Ascending aorta (tissue), 2 donors: ENCODE results near the gene RGS3. TPM values are rescaled to one million over a fixed set of nuclear protein-coding genes. Genes with fewer than 3 reads are reported as not detected.

Experiments used
- DNase-seq, 2 donors: peaks; one replicate each; pipeline ENCODE4 v3.0.0-alpha.2; 2019; ENCODE audit warnings: low spot score in 2 of 2
- H3K27ac ChIP-seq, 2 donors: fragments of 200-600 bp; sonication (generic); one replicate each; pipeline ENCODE4 v1.5.1; 2016 to 2017; ENCODE audit warnings: mild to moderate bottlenecking in 1 of 2
- H3K27me3 ChIP-seq: fragments of 200-600 bp; sonication (generic); one replicate; pipeline ENCODE4 v1.5.1; 2017
- H3K36me3 ChIP-seq, 2 donors: fragments of 200-600 bp; sonication (generic); one replicate each; pipeline ENCODE4 v1.5.1; 2016
- H3K4me1 ChIP-seq, 2 donors: fragments of 200-600 bp; sonication (generic); one replicate each; pipeline ENCODE4 v1.5.1; 2016 to 2017; ENCODE audit warnings: mild to moderate bottlenecking in 1 of 2
- H3K4me3 ChIP-seq, 2 donors: fragments of 200-600 bp; sonication (generic); one replicate each; pipeline ENCODE4 v1.5.1; 2016 to 2017; ENCODE audit warnings: mild to moderate bottlenecking in 1 of 2
- H3K9me3 ChIP-seq, 2 donors: fragments of 200-600 bp; sonication (generic); one replicate each; pipeline ENCODE4 v1.5.1; 2016
- intact Hi-C: fragments of 100-400 bp; cut with DNase I; formaldehyde crosslinking; loops from one replicate; pipeline ENCODE4 v1.15.1; 2023
- total RNA-seq: library from RNA; depleted of rRNA; stranded (reverse); fragments of >200 nt; gene quantifications from one replicate; pipeline ENCODE4 v1.1.0, GENCODE V29; 2016
- TF ChIP-seq, protein P1 (sequence below), 3 experiments: fragments of 200-600 bp in 2 of 3; fragments of 450-650 bp in 1 of 3; sonication (generic) in 2 of 3; IDR thresholded peaks; one replicate each; pipeline ENCODE4 v1.5.1; 2016 to 2019; ENCODE audit warnings: antibody characterized with exemption in 3 of 3, mild to moderate bottlenecking in 1 of 3, moderate library complexity in 1 of 3

The RGS3 gene
- total RNA-seq, 1 donor from 2014 or later: 125 TPM

DNA sequence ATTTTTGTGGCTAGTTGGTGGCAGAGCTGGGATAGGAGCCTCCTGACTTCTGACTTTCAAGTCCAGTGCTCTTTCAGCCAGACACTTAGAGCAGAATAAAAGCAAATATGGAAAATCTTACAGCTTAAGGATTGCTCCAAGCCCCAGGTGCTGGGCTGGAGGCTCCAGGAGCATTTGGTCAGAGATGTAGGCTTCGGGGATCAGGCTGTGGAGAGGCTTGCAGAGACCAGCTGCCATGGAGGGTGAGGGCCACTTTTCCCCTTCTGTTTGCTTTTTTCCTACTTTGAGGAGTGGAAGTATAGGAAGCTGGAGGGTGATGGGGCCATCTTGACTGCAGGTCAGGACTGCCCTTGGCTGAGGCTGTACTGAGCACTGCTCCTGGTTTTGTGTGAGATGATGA lies 58.9 kb downstream of the RGS3 start:
- no peaks in the 10 kb centered on the region for H3K9me3 ChIP-seq
- peaks cover 4% of the 10 kb centered on the region in 2 donors for H3K36me3 ChIP-seq
- TF ChIP-seq, protein P1, sequence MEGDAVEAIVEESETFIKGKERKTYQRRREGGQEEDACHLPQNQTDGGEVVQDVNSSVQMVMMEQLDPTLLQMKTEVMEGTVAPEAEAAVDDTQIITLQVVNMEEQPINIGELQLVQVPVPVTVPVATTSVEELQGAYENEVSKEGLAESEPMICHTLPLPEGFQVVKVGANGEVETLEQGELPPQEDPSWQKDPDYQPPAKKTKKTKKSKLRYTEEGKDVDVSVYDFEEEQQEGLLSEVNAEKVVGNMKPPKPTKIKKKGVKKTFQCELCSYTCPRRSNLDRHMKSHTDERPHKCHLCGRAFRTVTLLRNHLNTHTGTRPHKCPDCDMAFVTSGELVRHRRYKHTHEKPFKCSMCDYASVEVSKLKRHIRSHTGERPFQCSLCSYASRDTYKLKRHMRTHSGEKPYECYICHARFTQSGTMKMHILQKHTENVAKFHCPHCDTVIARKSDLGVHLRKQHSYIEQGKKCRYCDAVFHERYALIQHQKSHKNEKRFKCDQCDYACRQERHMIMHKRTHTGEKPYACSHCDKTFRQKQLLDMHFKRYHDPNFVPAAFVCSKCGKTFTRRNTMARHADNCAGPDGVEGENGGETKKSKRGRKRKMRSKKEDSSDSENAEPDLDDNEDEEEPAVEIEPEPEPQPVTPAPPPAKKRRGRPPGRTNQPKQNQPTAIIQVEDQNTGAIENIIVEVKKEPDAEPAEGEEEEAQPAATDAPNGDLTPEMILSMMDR (IDR thresholded peaks at IDR 0.05): no peak
- peaks cover 59 to 73% of the 10 kb centered on the region in 2 donors for H3K4me1 ChIP-seq
- H3K27me3 ChIP-seq: no peaks in the 10 kb centered on the region
- H3K27ac ChIP-seq: peak overlapping the region; percentile 75 to 93
- H3K4me3 ChIP-seq: no peak overlapping the region
- intact Hi-C loops: loop anchor here (5.0 kb wide), 1 partner anchor 35 kb away; no protein-coding TSS in a partner anchor
- DNase-seq: no peak

DNA sequence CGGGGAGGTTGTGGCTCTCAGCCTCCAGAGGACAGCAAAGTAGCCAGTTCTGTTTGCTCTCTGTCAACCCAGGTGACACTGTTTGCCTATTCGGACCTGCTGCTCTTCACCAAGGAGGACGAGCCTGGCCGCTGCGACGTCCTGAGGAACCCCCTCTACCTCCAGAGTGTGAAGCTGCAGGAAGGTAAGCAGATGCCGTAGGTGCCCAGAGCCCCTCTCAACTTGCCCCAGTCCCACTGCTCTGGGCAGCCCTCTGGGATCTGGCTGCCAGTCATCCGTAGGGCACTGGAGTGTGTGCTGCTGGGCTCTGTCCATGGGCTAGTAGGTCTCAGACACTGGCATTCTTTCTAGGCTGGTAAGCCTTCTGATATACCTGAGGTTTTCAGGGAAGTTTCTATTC lies 59.3 kb downstream of the RGS3 start:
- Histone ChIP-seq H3K27ac (peak overlapping the region; percentile 75 to 93), H3K27me3 (no peaks in the 10 kb centered on the region)
- intact Hi-C loops: loop anchor here (5.0 kb wide), 1 partner anchor 34 kb away; no protein-coding TSS in a partner anchor

DNA sequence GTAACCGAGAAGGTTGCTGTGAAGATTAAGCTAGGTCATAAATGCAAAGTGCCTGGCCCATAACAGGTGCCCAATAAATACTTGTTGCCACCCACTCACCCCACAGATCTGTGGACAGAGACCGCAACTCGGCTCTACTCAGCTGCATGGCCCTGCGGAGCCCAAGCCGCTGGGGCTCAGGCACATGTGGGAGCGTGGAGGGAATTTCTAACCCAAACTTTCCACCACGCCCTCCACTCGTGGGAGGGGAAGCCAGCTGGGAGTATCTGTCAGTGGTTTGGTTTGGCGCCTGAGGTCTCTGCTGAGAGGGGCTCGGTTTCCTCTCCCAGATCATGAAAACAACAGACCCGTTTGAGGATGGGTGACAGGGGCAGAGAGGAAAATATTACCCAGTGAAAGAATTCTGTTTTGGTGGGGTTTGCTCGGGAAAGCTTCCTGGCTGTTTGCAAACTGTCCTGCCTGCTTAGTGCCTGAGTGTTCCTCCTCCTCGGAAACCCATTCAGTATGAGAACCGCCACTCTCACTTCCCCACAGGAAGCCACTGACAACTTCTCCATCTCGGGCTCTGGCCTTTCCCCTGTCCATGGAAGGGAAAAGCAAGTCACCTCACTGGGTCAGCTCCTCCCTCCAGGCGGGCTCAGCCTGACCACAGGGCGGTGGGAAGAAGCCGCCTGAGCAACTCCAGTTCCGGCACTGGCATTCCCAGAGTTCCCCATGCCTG lies 60.1 kb downstream of the RGS3 start:
- Histone ChIP-seq H3K4me3 (peak overlapping the region in 1 of 2 donors; percentile 5), H3K36me3 (peaks cover 6% of the 10 kb centered on the region in 2 donors), H3K27me3 (no peaks in the 10 kb centered on the region), H3K9me3 (no peaks in the 10 kb centered on the region), H3K4me1 (peaks cover 62 to 79% of the 10 kb centered on the region in 2 donors), H3K27ac (peak overlapping the region; percentile 75 to 93)
- intact Hi-C loops: loop anchor here (5.0 kb wide), 1 partner anchor 34 kb away; no protein-coding TSS in a partner anchor
- no peak for DNase-seq
- TF ChIP-seq, protein P1 (IDR thresholded peaks at IDR 0.05): no peak

More for the DNA sequence above, 59.3 kb downstream of the RGS3 start:
- H3K36me3 ChIP-seq: peaks cover 3 to 4% of the 10 kb centered on the region in 2 donors
- no peak for DNase-seq
- H3K9me3 ChIP-seq: no peaks in the 10 kb centered on the region
- H3K4me1 ChIP-seq: peaks cover 62 to 77% of the 10 kb centered on the region in 2 donors
- TF ChIP-seq, protein P1 (IDR thresholded peaks at IDR 0.05): no peak
- no peak overlapping the region for H3K4me3 ChIP-seq

DNA sequence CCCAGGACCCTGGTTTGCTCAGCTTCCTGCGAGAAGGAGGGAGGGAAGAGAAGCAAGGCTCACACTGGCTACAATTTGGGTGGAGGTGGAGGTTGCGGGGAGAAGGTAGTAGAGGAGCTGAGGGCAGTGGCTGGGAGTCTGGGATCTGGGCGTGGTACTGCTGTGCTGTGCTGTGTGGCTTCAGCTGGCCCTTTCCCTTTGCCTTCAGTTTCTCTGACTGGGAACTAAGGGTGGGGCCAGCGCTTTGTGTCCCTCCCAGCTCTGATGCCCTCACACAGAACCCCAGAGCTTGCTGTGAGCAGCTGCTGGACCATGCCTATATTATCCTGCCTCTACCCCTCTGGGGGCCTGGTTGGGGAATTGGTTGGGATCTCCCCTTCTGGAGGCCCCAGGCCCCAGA lies 60.9 kb downstream of the RGS3 start:
- intact Hi-C loops: loop anchor here (5.0 kb wide), 1 partner anchor 33 kb away; no protein-coding TSS in a partner anchor
- H3K4me3 ChIP-seq: no peak overlapping the region
- H3K4me1 ChIP-seq: peaks cover 58 to 79% of the 10 kb centered on the region in 2 donors
- H3K9me3 ChIP-seq: no peaks in the 10 kb centered on the region
- TF ChIP-seq, protein P1 (IDR thresholded peaks at IDR 0.05): no peak
- no peak for DNase-seq
- peaks cover 12 to 14% of the 10 kb centered on the region in 2 donors for H3K36me3 ChIP-seq
- H3K27me3 ChIP-seq: no peaks in the 10 kb centered on the region
- H3K27ac ChIP-seq: peak overlapping the region; percentile 75 to 93

DNA sequence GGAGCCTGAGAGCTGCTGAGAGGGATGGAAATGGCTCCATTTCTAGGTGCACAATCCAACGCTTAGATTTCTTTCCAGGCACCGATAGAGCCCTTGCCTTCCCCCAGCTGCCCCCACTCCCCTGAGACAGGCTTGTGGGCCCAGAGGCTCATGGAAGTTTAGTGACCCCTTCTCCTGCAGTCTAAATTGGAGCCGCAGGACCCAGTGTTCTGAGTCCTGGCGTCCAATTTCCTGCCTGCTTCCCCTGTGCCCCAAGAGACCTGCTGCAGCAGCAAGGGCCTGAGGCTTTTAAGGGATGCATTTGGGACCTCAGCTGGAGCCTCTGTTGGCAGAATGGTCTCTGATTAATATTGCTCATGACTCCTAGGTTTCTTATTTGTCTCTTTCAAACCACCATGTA lies 61.7 kb downstream of the RGS3 start:
- Histone ChIP-seq H3K27ac (peak overlapping the region; percentile 75 to 93), H3K4me3 (no peak overlapping the region), H3K27me3 (no peaks in the 10 kb centered on the region), H3K36me3 (peaks cover 12 to 21% of the 10 kb centered on the region in 2 donors), H3K9me3 (no peaks in the 10 kb centered on the region), H3K4me1 (peaks cover 51 to 72% of the 10 kb centered on the region in 2 donors)
- TF ChIP-seq, protein P1 (IDR thresholded peaks at IDR 0.05): no peak
- intact Hi-C loops: no loop called here
- DNase-seq: no peak
